Activated T-cell treated with anti-CD3 and anti-CD28 coated beads, Interleukin-2, amount 50 U/mL, for 72 hours (primary cell): ENCODE results near the gene DOLPP1. TPM values are rescaled to one million over a fixed set of nuclear protein-coding genes. Genes with fewer than 3 reads are reported as not detected.

Experiments
- ATAC-seq, 2 donors: fragments of 150-1000 bp; cut with Tn5 transposase; replicated peaks in 1 of 2; 2 replicates each; pipeline ENCODE4 v1.10.0; 2021; ENCODE audit warnings: moderate library complexity in 2 of 2, mild to moderate bottlenecking in 1 of 2
- DNase-seq, 2 donors: peaks; one replicate each; pipeline ENCODE4 v3.0.0; 2021 to 2022; ENCODE audit warnings: mixed read lengths in 1 of 2
- H3K27ac Mint-ChIP-seq: one replicate; pipeline ENCODE4 v1.8.0; 2022; ENCODE audit warnings: mild to moderate bottlenecking, moderate library complexity, mixed read lengths
- H3K27me3 Mint-ChIP-seq: one replicate; pipeline ENCODE4 v1.8.0; 2022; ENCODE audit warnings: low read depth, mixed read lengths
- H3K36me3 Mint-ChIP-seq, 2 donors: one replicate each; pipeline ENCODE4 v1.8.0; 2022; ENCODE audit warnings: mixed read lengths in 2 of 2, mild to moderate bottlenecking in 1 of 2; ENCODE audit not compliant: insufficient read depth in 2 of 2
- H3K4me1 Mint-ChIP-seq: one replicate; pipeline ENCODE4 v1.8.0; 2022; ENCODE audit warnings: low read depth, mixed read lengths
- H3K4me3 Mint-ChIP-seq, 2 donors: one replicate each; pipeline ENCODE4 v1.8.0; 2022; ENCODE audit warnings: mild to moderate bottlenecking in 2 of 2, mixed read lengths in 2 of 2, moderate library complexity in 2 of 2
- H3K9me3 Mint-ChIP-seq, 2 donors: one replicate each; pipeline ENCODE4 v1.8.0; 2022; ENCODE audit warnings: mixed read lengths in 2 of 2
- total RNA-seq, 2 donors: library from RNA; stranded (reverse); gene quantifications; one replicate each; pipeline ENCODE4 v1.2.3, GENCODE V29; 2022

Gene DOLPP1
- total RNA-seq, 2 donors from 2014 or later: 17.1 to 22.3 TPM

DNA sequence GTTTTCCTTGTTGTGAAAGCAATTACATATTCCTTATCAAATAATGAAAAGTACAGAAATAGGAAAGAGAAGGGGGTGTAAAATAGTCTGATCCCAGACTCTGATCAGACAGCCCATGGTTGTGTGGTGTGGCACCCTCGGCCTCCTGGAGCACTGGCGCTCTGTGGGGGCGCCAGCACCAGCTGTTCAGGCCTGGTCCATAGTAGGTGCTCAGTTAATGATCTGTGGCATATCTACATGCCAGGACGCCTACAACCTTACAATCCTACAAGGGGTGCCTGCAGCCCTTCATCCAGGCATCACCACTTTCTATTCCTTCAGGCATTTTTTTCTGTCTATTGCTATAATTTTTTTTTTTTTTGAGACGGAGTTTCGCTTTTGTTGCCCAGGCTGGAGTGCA lies 27.9 kb upstream of the DOLPP1 start:
- no peak for DNase-seq
- no peaks in the 10 kb centered on the region for H3K27me3 Mint-ChIP-seq
- ATAC-seq: no peak
- no peak overlapping the region for H3K27ac Mint-ChIP-seq
- H3K4me1 Mint-ChIP-seq: no peaks in the 10 kb centered on the region
- H3K4me3 Mint-ChIP-seq: no peak overlapping the region
- H3K9me3 Mint-ChIP-seq: no peaks in the 10 kb centered on the region
- H3K36me3 Mint-ChIP-seq: no peaks in the 10 kb centered on the region

DNA sequence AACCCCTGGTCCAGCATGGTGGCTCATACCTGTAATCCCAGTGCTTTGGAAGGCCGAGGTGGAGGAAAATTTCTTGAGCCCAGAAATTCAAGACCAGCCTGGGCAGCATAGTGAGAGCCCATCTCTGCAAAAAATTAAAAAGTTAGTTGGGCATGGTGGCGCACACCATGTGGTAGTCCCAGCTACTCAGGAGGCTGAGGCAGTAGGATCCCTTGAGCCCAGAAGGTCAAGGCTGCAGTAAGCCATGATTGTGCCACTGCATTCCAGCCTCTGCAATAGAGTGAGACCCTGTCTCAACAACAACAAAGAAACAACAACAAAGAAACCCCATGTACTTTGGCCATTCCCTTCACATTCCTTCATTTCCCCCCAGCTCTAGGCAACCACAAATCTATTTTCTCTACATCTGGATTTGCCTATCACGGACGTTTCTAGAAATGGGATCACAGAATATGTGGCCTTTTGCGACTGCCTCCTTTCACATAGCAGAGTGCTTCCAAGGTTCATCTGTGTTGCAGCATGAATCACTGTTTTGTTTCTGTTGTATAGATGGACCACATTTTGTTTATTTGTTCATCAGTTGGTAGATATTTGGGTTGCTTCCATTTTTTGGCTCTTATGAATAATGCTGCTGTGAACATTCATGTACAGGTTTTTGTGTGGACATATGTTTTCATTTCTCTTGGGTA lies 26.6 kb upstream of the DOLPP1 start:
- no peaks in the 10 kb centered on the region for H3K4me1 Mint-ChIP-seq
- no peak overlapping the region for H3K27ac Mint-ChIP-seq
- DNase-seq: no peak
- no peak overlapping the region for H3K4me3 Mint-ChIP-seq
- no peaks in the 10 kb centered on the region for H3K27me3 Mint-ChIP-seq
- no peak for ATAC-seq
- H3K36me3 Mint-ChIP-seq: no peaks in the 10 kb centered on the region
- no peaks in the 10 kb centered on the region for H3K9me3 Mint-ChIP-seq

DNA sequence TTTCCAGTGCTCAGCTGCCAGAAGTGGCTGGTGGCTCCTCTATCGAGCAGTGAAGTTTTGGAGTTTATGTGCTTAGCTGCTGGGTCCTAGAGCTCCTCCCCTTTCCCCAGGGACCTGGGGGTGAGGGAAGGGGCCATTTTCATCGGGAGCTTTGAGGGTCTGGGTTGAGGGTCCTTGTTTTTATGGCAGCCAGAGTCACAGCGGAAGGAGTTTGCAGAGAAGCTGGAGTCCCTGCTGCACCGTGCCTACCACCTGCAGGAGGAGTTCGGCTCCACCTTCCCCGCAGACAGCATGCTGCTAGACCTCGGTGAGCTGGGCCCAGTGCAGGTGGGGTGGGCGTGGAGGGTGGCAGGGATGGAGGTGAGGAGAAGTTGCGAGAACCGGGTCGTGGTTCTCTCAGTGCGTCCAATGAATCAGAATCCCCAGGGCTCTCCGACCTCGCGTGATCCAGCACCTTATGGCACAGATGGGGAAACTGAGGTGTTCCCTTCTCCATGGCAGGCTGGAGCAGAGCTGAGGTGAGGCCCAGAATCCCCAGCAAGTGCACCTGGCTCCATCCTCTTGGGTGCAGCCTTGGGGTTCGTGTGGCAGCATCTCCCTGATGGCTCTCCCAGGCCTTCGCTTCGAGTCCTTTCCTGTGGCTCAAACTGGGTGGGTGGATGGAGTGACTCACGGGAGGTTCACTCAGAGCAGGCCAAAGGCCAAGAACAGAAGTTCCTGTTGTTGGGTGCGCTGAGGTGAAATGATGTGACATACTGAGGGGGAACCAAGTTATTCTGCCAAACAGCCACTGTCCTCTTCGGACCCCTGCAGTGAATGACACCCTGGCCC lies 21.7 kb upstream of the DOLPP1 start:
- no peak for ATAC-seq
- no peak for DNase-seq
- no peaks in the 10 kb centered on the region for H3K9me3 Mint-ChIP-seq
- H3K4me1 Mint-ChIP-seq: no peaks in the 10 kb centered on the region
- no peak overlapping the region for H3K27ac Mint-ChIP-seq
- no peaks in the 10 kb centered on the region for H3K27me3 Mint-ChIP-seq
- H3K4me3 Mint-ChIP-seq: no peak overlapping the region
- H3K36me3 Mint-ChIP-seq: peaks cover 2 to 4% of the 10 kb centered on the region in 2 donors

DNA sequence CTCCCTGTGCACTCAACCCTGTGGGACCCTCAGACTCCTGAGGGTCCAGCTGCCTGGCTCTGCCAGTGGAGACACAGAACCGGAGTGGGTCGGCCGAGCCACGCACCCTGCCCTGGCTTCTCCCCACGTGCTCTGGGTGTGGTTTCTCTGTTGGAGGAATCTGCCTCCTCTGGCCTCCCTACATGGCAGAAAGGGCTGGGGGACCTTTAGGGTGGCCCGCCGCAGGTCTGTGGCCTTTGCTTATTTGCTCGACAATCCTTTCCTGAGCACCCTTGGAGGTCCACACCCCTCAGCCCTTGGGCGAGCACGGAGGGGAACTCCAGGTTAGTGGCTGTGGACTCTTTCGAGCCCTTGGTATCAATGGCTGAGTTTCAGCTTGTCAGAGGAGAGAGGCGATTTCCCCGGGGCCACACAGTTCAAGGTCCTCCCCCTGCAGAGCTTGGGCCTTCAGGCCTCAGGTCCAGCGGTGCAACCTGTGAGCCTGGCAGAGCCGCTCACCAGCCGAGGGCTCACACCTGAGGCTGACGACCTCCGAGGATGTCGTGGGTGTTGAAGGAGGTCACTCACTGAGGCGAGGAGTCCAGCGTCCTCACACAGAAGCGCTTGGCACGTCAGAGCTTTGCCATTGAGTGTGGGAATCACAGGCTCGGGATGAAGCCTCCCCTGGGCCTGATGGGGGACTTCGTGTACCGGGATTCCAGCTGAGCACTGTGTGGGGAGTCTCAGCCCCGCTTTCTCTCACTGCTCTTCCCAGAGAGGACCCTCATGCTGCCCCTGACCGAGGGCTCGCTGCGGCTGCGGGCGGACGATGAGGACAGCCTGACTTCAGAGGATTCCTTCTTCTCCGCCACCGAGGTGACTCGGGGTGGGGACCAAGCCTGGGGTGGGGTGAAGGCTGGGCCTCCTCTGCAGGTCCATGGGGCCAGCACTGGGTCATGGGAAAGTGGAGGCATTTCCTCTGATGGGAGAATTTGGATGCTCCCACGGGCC lies 20.8 kb upstream of the DOLPP1 start:
- Mint-ChIP-seq H3K9me3 (no peaks in the 10 kb centered on the region), H3K4me3 (no peak overlapping the region), H3K27ac (no peak overlapping the region)

DNA sequence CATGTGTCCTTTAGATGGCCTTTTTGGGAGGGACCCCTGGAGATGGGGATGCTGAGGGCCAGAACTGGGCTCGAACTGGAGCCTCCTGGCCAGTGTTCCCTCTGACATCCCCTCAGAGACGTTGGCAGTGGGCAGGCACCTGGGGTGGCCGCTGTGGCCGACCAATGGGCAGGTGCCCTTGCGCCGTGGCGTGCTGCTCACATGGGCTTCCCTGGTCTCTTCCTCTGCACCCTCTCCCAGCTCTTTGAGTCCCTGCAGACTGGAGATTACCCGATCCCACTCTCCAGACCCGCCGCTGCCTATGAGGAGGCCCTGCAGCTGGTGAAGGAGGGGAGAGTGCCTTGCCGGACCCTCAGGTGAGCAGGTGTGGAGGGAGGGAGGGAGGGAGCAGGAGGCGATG lies 19.9 kb upstream of the DOLPP1 start:
- H3K27me3 Mint-ChIP-seq: no peaks in the 10 kb centered on the region
- H3K36me3 Mint-ChIP-seq: peaks cover 5 to 7% of the 10 kb centered on the region in 2 donors
- ATAC-seq: no peak
- DNase-seq: no peak
- H3K27ac Mint-ChIP-seq: no peak overlapping the region
- H3K9me3 Mint-ChIP-seq: no peaks in the 10 kb centered on the region
- no peaks in the 10 kb centered on the region for H3K4me1 Mint-ChIP-seq
- H3K4me3 Mint-ChIP-seq: no peak overlapping the region

More for the DNA sequence above, 20.8 kb upstream of the DOLPP1 start:
- H3K27me3 Mint-ChIP-seq: no peaks in the 10 kb centered on the region
- peaks cover 2 to 4% of the 10 kb centered on the region in 2 donors for H3K36me3 Mint-ChIP-seq
- DNase-seq (no peak), ATAC-seq (no peak)
- no peaks in the 10 kb centered on the region for H3K4me1 Mint-ChIP-seq

DNA sequence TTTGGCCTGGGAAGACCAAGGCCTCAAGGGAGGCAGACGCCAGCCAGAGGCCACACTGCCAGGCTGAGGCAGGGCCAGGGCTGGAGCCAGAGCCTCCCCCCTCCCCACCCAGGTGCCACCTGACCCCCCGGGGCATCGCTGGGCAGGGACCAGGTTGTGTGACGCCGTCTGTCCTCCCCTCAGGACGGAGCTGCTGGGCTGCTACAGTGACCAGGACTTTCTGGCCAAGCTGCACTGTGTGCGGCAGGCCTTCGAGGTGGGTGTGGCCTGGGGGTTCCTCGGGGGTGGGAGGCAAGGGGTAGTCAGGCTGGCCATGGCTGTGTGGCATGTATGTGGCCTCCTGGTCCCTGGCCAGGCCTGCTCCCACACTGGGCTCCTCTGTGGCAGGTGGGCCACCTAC lies 17.9 kb upstream of the DOLPP1 start:
- H3K4me1 Mint-ChIP-seq: peaks cover 5% of the 10 kb centered on the region
- no peaks in the 10 kb centered on the region for H3K9me3 Mint-ChIP-seq
- ATAC-seq (no peak), DNase-seq (no peak)
- no peaks in the 10 kb centered on the region for H3K27me3 Mint-ChIP-seq
- H3K4me3 Mint-ChIP-seq: no peak overlapping the region
- H3K27ac Mint-ChIP-seq: no peak overlapping the region
- H3K36me3 Mint-ChIP-seq: peaks cover 5 to 7% of the 10 kb centered on the region in 2 donors

DNA sequence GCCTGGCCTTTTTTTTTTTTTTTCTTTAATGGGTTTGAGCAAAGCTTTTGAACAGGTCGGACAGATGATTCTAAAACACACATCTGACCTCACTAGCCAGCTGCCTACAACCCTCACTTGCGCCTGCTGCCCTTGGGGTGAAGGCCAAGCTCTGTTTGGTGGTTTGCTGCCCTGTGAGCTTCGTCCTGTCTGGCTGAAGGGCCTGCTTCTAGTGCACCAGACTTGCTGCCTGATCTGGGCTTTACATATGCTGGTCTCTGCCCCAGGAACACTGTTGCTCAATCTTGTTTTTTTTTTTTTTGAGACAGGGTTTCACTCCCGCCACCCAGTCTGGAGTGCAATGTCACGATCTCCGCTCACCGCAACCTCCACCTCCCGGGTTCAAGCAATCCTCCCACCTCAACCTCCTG lies 16.4 kb upstream of the DOLPP1 start:
- Mint-ChIP-seq H3K4me1 (peaks cover 19% of the 10 kb centered on the region), H3K27me3 (no peaks in the 10 kb centered on the region), H3K4me3 (no peak overlapping the region), H3K36me3 (peaks cover 3 to 7% of the 10 kb centered on the region in 2 donors), H3K9me3 (no peaks in the 10 kb centered on the region), H3K27ac (no peak overlapping the region)
- ATAC-seq (no peak), DNase-seq (no peak)

DNA sequence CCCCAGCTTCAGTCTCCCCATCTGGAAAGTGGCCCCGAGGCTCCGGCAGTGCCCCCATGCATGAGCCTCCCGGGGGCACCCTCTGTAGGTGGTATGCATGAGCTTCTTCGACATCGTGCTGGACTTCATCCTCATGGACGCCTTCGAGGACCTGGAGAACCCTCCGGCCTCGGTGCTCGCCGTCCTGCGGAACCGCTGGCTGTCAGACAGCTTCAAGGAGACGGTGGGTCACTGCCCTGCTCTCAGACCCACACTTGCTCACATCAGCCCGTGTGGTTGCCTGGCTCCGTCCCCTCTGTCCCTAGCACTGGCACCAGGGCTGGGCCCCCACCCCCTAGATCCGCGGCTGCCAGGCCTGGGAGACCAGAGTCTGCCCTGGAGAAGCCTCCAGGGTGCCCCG lies 12.8 kb upstream of the DOLPP1 start:
- no peak for ATAC-seq

DNA sequence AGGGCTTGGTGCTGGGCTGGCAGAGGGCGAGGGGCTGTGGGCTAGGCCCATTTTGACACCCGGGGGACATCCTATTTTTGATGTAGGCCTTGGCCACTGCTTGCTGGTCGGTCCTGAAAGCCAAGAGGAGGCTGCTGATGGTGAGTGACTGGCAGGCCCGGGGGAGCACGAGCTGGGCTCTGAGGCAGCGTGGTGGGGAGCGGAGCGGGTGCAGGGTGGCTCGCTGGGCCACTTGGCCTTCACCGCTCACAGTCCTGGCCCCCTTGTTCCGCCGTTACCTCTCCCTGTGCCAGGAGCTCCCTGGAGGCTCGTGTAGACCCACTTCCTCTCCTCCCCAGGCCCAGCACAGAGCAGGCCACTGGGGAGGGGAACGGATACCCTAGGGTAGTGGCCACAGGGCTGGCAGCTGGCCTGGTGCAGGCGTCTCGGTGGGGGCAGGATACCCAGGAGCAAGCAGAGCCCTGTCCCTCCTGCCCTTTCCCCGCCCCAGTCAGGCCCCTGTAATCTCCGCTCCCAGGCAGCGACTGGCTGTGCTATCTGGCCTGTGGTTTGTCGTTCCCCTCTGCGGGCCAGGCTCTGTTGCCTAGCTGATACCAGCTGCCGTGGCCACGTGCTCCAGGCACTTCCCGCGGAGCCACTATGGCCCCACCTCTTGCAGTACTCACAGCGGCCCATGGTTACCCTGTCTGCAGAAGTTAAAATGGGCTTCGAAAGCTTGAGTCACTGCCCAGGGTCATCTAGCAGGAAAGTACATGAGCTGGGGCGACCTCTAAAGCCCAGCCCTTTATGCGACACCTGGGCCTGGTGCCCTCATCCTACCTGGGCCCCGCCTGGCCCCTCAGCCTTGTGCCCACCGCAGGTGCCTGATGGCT lies 11.7 kb upstream of the DOLPP1 start:
- Mint-ChIP-seq H3K27ac (peak overlapping the region; percentile 78), H3K27me3 (no peaks in the 10 kb centered on the region), H3K9me3 (no peaks in the 10 kb centered on the region), H3K4me3 (peak overlapping the region; percentile 27 to 51), H3K36me3 (peaks cover 3 to 4% of the 10 kb centered on the region in 2 donors), H3K4me1 (peaks cover 30% of the 10 kb centered on the region)
- DNase-seq (peak; percentile 56 to 67), ATAC-seq (peak; percentile 88 to 91)

More for the DNA sequence above, 12.8 kb upstream of the DOLPP1 start:
- Mint-ChIP-seq H3K4me1 (peaks cover 27% of the 10 kb centered on the region), H3K4me3 (peak overlapping the region; percentile 1 to 51), H3K9me3 (no peaks in the 10 kb centered on the region), H3K36me3 (peaks cover 3 to 7% of the 10 kb centered on the region in 2 donors), H3K27ac (peak overlapping the region; percentile 78), H3K27me3 (no peaks in the 10 kb centered on the region)
- no peak for DNase-seq

DNA sequence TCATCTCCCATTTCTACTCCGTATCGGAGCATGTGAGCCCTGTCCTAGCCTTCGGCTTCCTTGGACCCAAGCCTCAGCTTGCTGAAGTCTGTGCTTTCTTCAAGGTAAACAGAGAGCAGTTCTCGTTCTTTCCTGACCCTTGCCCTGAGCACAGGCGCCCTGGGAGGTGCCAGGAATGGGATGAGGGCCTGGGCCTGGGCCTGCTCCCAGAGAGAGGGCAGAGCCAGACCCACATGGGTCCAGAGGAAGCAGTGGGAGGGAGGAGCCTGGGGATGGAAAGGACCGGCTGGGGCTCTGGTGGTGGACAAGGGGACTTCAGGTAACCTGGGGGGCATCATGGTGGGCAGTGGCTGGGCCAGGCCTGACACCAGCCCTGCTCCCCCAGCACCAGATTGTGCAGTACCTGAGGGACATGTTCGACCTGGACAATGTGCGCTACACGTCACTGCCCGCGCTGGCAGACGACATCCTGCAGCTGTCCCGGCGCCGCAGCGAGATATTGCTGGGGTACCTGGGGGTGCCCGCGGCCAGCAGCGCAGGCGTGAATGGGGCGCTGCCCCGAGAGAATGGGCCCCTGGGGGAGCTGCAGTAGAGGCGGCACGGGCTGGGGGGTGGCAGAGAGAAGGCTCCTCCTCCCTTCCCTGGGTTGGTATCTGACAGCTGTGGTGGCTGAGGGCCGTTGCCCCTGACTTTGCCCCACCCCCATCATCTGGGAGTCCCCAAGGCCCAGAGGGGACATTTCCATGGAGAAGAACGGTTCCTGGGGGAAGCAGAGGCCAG lies 10.9 kb upstream of the DOLPP1 start:
- no peak for ATAC-seq
- Mint-ChIP-seq H3K4me1 (peaks cover 30% of the 10 kb centered on the region), H3K27me3 (no peaks in the 10 kb centered on the region), H3K4me3 (no peak overlapping the region), H3K9me3 (no peaks in the 10 kb centered on the region), H3K27ac (no peak overlapping the region), H3K36me3 (peaks cover 3 to 4% of the 10 kb centered on the region in 2 donors)
- no peak for DNase-seq

DNA sequence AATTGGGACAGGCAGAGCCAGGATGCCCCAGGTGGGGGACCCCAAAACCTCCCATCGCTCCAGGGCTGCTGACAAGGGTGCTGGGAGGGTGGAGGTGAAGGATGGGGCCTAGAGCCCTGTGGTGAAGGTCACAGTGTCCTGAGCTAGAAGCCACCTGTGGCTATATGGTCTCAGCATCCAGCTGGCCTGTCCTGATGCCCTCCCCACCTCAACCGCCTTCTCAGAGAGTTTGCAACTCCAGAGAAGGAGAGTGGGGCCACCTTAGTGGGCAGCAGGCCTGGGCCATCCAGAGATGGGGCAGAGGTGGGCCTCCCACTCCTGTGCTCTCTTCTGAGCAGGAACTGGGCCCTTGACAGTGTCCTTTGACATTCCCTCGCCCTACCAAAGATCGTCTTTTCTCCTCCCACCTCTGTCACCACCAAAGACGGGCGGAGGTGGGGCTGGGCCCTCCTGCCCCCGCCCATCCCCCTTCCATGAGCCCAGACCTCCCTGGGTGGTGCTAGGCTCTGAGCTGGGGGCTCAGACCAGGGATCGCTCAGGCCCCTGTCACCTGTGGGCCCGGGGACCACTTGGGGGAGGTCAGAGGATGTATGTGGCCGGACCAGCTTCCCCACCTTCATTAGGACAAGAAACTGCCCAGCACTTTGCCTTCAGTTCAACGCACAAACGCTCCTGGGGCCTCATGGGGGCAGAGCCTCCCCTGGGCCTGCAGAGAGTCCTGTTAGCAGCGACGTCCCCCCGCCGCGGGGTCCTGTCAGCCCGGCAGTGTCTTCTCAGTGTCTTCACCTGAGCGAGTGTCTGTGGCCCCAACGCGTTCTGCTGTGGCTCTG lies 10.0 kb upstream of the DOLPP1 start:
- ATAC-seq (no peak), DNase-seq (no peak)
- Mint-ChIP-seq H3K27ac (no peak overlapping the region), H3K4me1 (peaks cover 30% of the 10 kb centered on the region), H3K9me3 (no peaks in the 10 kb centered on the region), H3K36me3 (no peaks in the 10 kb centered on the region), H3K4me3 (no peak overlapping the region), H3K27me3 (no peaks in the 10 kb centered on the region)
